Fibroblast of lung (primary cell): ENCODE data around the gene ADAMTS10. TPM values are rescaled to one million over a fixed set of nuclear protein-coding genes. Genes with fewer than 3 reads are reported as not detected.
"Not testable (repeated sequence)": the region's sequence is repeated elsewhere in the genome, so short reads cannot be mapped to it uniquely, and the experiment has no call there.

ENCODE experiments used
- DNase-seq, 2 donors: peaks; one replicate each; pipeline versions ENCODE4 v3.0.0 to v3.0.0-alpha.2; 2010; ENCODE audit warnings: low read depth in 2 of 2
- H2AFZ ChIP-seq: 2 replicates; pipeline ENCODE4 v1.5.1; 2012; ENCODE audit warnings: low read length, control low read depth, inconsistent platforms
- H3K27ac ChIP-seq: 2 replicates; pipeline ENCODE4 v1.5.1; 2011; ENCODE audit warnings: low read length, control low read depth; ENCODE audit not compliant: insufficient read depth
- H3K27me3 ChIP-seq: 2 replicates; pipeline ENCODE4 v1.5.1; 2011; ENCODE audit warnings: mild to moderate bottlenecking, low read length; ENCODE audit not compliant: control insufficient read depth, insufficient read depth
- H3K36me3 ChIP-seq: 2 replicates; pipeline ENCODE4 v1.5.1; 2011; ENCODE audit warnings: low read length; ENCODE audit not compliant: control insufficient read depth, insufficient read depth
- H3K4me1 ChIP-seq: 2 replicates; pipeline ENCODE4 v1.5.1; 2011; ENCODE audit warnings: low read length; ENCODE audit not compliant: control insufficient read depth, insufficient read depth; ENCODE audit errors: extremely low read depth
- H3K4me2 ChIP-seq: 2 replicates; pipeline ENCODE4 v1.5.1; 2011; ENCODE audit warnings: low read length, control low read depth; ENCODE audit not compliant: insufficient read depth; ENCODE audit errors: extremely low read depth
- H3K4me3 ChIP-seq, 4 experiments: fragments of 200-600 bp in 1 of 4; sonication (generic) in 1 of 4; replicated peaks in 1 of 4; 2 replicates each; pipeline ENCODE4 v1.5.1; 2011 to 2016; ENCODE audit warnings: low read length in 4 of 4, low read depth in 3 of 4, mild to moderate bottlenecking in 3 of 4, control low read depth in 2 of 4, inconsistent platforms in 1 of 4, mixed read lengths in 1 of 4; ENCODE audit not compliant: insufficient read depth in 1 of 4; ENCODE audit errors: control extremely low read depth in 1 of 4
- H3K79me2 ChIP-seq: 2 replicates; pipeline ENCODE4 v1.5.1; 2012; ENCODE audit warnings: mild to moderate bottlenecking, low read length, inconsistent platforms; ENCODE audit not compliant: control insufficient read depth, insufficient read depth
- H3K9ac ChIP-seq: 2 replicates; pipeline ENCODE4 v1.5.1; 2011; ENCODE audit warnings: mild to moderate bottlenecking, low read length, control low read depth; ENCODE audit not compliant: insufficient read depth
- H3K9me3 ChIP-seq: 2 replicates; pipeline ENCODE4 v1.5.1; 2012; ENCODE audit warnings: low read depth, low read length; ENCODE audit not compliant: control insufficient read depth, insufficient read depth
- H4K20me1 ChIP-seq: 2 replicates; pipeline ENCODE4 v1.5.1; 2011; ENCODE audit warnings: low read length; ENCODE audit not compliant: control insufficient read depth, insufficient read depth; ENCODE audit errors: extremely low read depth
- EZH2 ChIP-seq: IDR thresholded peaks from 2 replicates; pipeline ENCODE4 v1.5.1; 2012; ENCODE audit warnings: low read length, control low read depth, mild to moderate bottlenecking; ENCODE audit errors: missing control alignments
- polyA plus RNA-seq, 2 donors: library from polyadenylated mRNA; depleted of rRNA in 1 of 2; stranded (reverse) in 1 of 2; unstranded in 1 of 2; fragments of >200 nt; gene quantifications; 2 replicates each; pipeline ENCODE4 v1.2.1, GENCODE V29; 2011 to 2012; ENCODE audit warnings: missing spikeins in 1 of 2
- total RNA-seq: library from RNA; depleted of rRNA; stranded (reverse); fragments of >200 nt; gene quantifications from 2 replicates; pipeline ENCODE4 v1.2.1, GENCODE V29; 2014
- TF ChIP-seq, protein P1 (sequence below), 2 donors: IDR thresholded peaks in 1 of 2; conservative IDR thresholded peaks in 1 of 2; 1 replicate in 1 of 2; 2 replicates in 1 of 2; pipeline ENCODE4 v1.5.1; 2011 to 2012; ENCODE audit warnings: low read length in 2 of 2, control low read depth in 1 of 2, inconsistent platforms in 1 of 2, low read depth in 1 of 2, mild to moderate bottlenecking in 1 of 2

The ADAMTS10 gene
- total and polyA plus RNA-seq, 2 donors (not counting 1 experiment from before 2014, with no cell fraction given): 2.0 to 11.2 TPM

DNA sequence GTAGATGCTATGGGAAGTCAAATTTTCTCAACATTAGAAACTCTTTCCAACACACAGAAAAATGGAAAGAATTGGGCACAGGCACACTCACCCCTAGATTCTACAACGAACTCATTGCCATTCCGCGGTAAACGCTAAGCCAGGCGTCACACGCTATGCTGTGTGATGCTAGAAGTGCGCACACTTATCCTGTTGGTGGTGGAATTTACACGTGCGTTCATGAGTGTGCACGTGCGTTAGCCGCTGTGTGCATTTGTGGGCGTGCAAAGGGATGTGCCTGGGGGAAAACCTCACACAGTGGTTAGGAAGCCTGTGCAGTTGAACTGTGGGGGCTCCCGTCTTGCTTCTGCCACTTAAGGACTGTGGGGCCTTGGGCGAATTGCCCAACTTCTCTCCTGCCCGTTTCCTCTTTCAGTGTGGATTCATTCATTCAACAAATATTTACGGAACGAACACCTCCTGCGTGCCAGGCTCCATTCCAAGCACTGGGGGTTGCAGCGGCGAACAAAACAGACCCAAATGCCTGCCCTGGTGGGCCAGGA is 27.6 kb upstream of the ADAMTS10 start:
- Histone ChIP-seq H3K9me3 (no peaks in the 10 kb centered on the region), H3K4me3 (no peak overlapping the region), H4K20me1 (no peaks in the 10 kb centered on the region), H3K9ac (no peak overlapping the region), H3K4me1 (peaks cover 2% of the 10 kb centered on the region), H3K79me2 (no peaks in the 10 kb centered on the region), H3K27me3 (no peaks in the 10 kb centered on the region), H3K27ac (no peak overlapping the region), H3K4me2 (no peak overlapping the region), H2AFZ (no peak overlapping the region), H3K36me3 (no peaks in the 10 kb centered on the region)
- TF ChIP-seq EZH2: no peak
- TF ChIP-seq, protein P1, sequence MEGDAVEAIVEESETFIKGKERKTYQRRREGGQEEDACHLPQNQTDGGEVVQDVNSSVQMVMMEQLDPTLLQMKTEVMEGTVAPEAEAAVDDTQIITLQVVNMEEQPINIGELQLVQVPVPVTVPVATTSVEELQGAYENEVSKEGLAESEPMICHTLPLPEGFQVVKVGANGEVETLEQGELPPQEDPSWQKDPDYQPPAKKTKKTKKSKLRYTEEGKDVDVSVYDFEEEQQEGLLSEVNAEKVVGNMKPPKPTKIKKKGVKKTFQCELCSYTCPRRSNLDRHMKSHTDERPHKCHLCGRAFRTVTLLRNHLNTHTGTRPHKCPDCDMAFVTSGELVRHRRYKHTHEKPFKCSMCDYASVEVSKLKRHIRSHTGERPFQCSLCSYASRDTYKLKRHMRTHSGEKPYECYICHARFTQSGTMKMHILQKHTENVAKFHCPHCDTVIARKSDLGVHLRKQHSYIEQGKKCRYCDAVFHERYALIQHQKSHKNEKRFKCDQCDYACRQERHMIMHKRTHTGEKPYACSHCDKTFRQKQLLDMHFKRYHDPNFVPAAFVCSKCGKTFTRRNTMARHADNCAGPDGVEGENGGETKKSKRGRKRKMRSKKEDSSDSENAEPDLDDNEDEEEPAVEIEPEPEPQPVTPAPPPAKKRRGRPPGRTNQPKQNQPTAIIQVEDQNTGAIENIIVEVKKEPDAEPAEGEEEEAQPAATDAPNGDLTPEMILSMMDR (conservative IDR thresholded peaks at IDR 0.05 in 1 of 2, IDR thresholded peaks at IDR 0.05 in 1 of 2; ENCODE audit: low read depth in 1 of 2, low read length in 2 of 2): no peak
- DNase-seq: peak in 1 of 2 donors; percentile 89

DNA sequence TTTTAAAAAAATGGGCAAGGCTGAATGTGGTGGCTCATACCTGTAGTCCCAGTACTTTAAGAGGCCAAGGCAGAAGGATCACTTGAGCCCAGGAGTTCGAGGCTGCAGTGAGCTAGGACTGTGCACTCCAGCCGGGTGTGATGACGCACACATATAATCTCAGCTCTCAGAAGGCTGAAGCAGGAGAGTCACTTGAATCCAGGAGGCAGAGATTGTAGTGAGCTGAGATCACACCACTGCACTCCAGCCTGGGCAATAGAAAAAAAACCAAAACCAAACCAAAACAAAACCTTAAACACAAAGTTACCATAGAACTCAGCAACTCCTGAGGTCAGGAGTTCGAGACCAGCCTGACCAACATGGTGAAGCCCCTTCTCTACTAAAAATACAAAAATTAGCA is 26.6 kb upstream of the ADAMTS10 start:
- not testable (repeated sequence) for H3K4me2 ChIP-seq, H3K4me3 ChIP-seq, H2AFZ ChIP-seq, H3K9ac ChIP-seq, H3K27me3 ChIP-seq, H3K36me3 ChIP-seq, H3K27ac ChIP-seq, H4K20me1 ChIP-seq, H3K4me1 ChIP-seq, H3K9me3 ChIP-seq, H3K79me2 ChIP-seq
- peak in 1 of 2 donors; percentile 61 for DNase-seq

DNA sequence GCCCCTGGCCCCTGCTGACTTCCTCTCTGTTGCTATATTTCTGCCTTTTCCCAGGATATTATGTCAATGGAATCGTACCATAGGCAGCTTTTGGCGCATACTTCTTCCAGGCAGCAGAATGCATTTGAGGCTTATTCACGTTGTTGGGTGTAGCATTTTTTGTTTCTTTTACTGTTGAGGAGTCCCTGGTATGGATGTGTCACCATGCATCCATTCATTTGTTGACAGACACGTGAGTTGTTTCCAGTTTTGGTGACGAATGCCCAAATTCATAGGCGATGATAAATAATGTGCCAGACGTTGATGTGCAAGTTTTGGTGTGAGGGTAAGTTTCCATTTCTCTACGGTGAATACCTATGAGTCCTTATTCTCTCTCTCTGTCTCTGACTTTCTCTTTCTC is 24.9 kb upstream of the ADAMTS10 start:
- TF ChIP-seq, protein P1 (conservative IDR thresholded peaks at IDR 0.05 in 1 of 2, IDR thresholded peaks at IDR 0.05 in 1 of 2; ENCODE audit: low read depth in 1 of 2, low read length in 2 of 2): no peak
- TF ChIP-seq EZH2: no peak
- H3K4me3 ChIP-seq: no peak overlapping the region
- no peaks in the 10 kb centered on the region for H3K9me3 ChIP-seq
- peak in 1 of 2 donors; percentile 81 for DNase-seq
- peaks cover 2% of the 10 kb centered on the region for H3K4me1 ChIP-seq
- no peaks in the 10 kb centered on the region for H4K20me1 ChIP-seq
- H3K4me2 ChIP-seq: no peak overlapping the region
- H3K36me3 ChIP-seq: no peaks in the 10 kb centered on the region
- no peaks in the 10 kb centered on the region for H3K79me2 ChIP-seq
- H2AFZ ChIP-seq: no peak overlapping the region
- no peak overlapping the region for H3K9ac ChIP-seq
- H3K27ac ChIP-seq: no peak overlapping the region
- H3K27me3 ChIP-seq: no peaks in the 10 kb centered on the region
